22Rv1 (cell line): ENCODE results near the gene ARHGAP6.

ENCODE experiments used
- CTCF ChIP-seq: fragments of 450-650 bp; IDR thresholded peaks from 2 replicates; pipeline ENCODE4 v1.5.1; 2017; ENCODE audit warnings: mild to moderate bottlenecking
- ZFX ChIP-seq: fragments of 450-650 bp; IDR thresholded peaks from 2 replicates; pipeline ENCODE4 v1.6.1; 2017; ENCODE audit warnings: antibody characterized with exemption, borderline replicate concordance

GRCh38 chrX:11099465-11099864 is 566.3 kb downstream of the ARHGAP6 start:
- no peak for TF ChIP-seq CTCF
- no peak for TF ChIP-seq ZFX
